Kidney (tissue), 14 donors: ENCODE data around the gene EHF. TPM values are rescaled to one million over a fixed set of nuclear protein-coding genes. Genes with fewer than 3 reads are reported as not detected.

ENCODE experiments used
- DNase-seq, 5 donors: peaks; one replicate each; pipeline ENCODE4 v3.0.0-alpha.2; 2013 to 2020
- FAIRE-seq: peaks from 2 replicates; lab custom pipeline; 2012; peaks lifted over from hg19 to GRCh38; lab: Jason Lieb, UNC
- H3K27ac ChIP-seq, 2 donors: one replicate each; pipeline ENCODE4 v1.7.0; 2013; ENCODE audit warnings: low read depth in 2 of 2, low read length in 2 of 2, inconsistent platforms in 1 of 2
- H3K27me3 ChIP-seq: one replicate; pipeline ENCODE4 v1.7.1; 2013; ENCODE audit warnings: low read length, inconsistent platforms; ENCODE audit not compliant: control insufficient read depth, insufficient read depth
- H3K36me3 ChIP-seq, 3 donors: one replicate each; pipeline versions ENCODE4 v1.7.0 to v1.7.1; 2013; ENCODE audit warnings: low read length in 3 of 3, control low read depth in 1 of 3, inconsistent platforms in 1 of 3; ENCODE audit not compliant: insufficient read depth in 3 of 3, control insufficient read depth in 2 of 3
- H3K4me1 ChIP-seq, 3 donors: one replicate each; pipeline versions ENCODE4 v1.7.0 to v1.7.1; 2013; ENCODE audit warnings: low read length in 3 of 3, inconsistent platforms in 1 of 3, low read depth in 1 of 3; ENCODE audit not compliant: control insufficient read depth in 2 of 3, insufficient read depth in 2 of 3
- H3K4me3 ChIP-seq, 3 donors: one replicate each; pipeline versions ENCODE4 v1.7.0 to v1.8.1; 2013; ENCODE audit warnings: low read length in 3 of 3, control low read depth in 1 of 3, inconsistent platforms in 1 of 3
- H3K9ac ChIP-seq, 3 donors: one replicate each; pipeline versions ENCODE4 v1.7.0 to v1.7.1; 2013; ENCODE audit warnings: low read length in 3 of 3, control low read depth in 1 of 3, inconsistent platforms in 1 of 3
- H3K9me3 ChIP-seq, 3 donors: one replicate each; pipeline versions ENCODE4 v1.7.0 to v1.7.1; 2013; ENCODE audit warnings: low read length in 3 of 3, control low read depth in 1 of 3, inconsistent platforms in 1 of 3; ENCODE audit not compliant: control insufficient read depth in 2 of 3, insufficient read depth in 1 of 3
- CTCF ChIP-seq: IDR thresholded peaks from 3 replicates; pipeline ENCODE4 v1.5.1; 2012; ENCODE audit warnings: mild to moderate bottlenecking, moderate library complexity, borderline replicate concordance; ENCODE audit not compliant: insufficient read depth; ENCODE audit errors: extremely low read depth
- intact Hi-C: fragments of 100-400 bp; cut with DNase I; formaldehyde crosslinking; loops from one replicate; pipeline ENCODE4 v1.11.1; 2022
- polyA plus RNA-seq: library from polyadenylated mRNA; stranded (reverse); fragments of 350-450 nt; fragmentation: Illumina TruSeq; extraction: RNeasy Lipid Tissue Mini Kit (QIAGEN cat#74804); gene quantifications from one replicate; pipeline ENCODE4 v1.2.3, GENCODE V29; 2014; ENCODE audit warnings: low read depth, low replicate concordance; ENCODE audit not compliant: insufficient read depth
- total RNA-seq: library from RNA; stranded (reverse); fragmentation: NEBNext Ultra II Directional; extraction: Animal tissue kit (Norgen Biotek cat#: 25700); gene quantifications from one replicate; pipeline ENCODE4 v1.2.1, GENCODE V29; 2021
- donor health status: control.
- donor health status: control.
- donor health status: control.
- donor health status: control.
- donor health status: control.
- donor health status: DM: yes; HTN: yes; CAD: no.
- donor health status: Normal renal cell carcinoma (clear cell type).

Gene EHF
- total and polyA plus RNA-seq, 2 donors from 2014 or later = 4.7 to 65.5 TPM

DNA sequence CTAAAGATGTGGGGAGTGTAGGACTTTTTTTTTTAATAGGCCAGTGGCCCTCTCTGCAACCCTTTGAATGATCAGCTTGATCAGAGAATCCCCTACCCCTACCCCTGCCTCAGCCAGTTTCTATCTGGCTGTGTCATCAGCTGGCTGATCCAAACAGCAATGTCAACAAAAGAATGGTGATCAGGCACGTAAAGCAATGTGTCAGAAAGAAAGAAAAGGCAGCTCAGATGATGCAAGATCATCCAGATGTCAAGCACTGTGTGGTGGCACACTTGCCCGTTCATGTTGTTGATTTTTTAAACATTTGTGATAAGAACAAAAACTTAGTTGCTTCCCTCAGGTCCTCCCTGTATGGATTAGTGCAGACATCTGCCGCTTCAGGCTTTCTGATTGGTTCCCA, 26.3 kb upstream of the EHF start:
- TF ChIP-seq CTCF = no peak
- Histone ChIP-seq H3K27me3 (no peaks in the 10 kb centered on the region), H3K27ac (no peak overlapping the region), H3K9ac (no peak overlapping the region), H3K4me1 (no peaks in the 10 kb centered on the region), H3K36me3 (no peaks in the 10 kb centered on the region), H3K4me3 (no peak overlapping the region), H3K9me3 (no peaks in the 10 kb centered on the region)
- FAIRE-seq (no peak), DNase-seq (no peak)
- intact Hi-C loops = no loop called here

GRCh38 chr11:34595391-34595790, 25.5 kb upstream of the EHF start:
- intact Hi-C loops = no loop called here

DNA sequence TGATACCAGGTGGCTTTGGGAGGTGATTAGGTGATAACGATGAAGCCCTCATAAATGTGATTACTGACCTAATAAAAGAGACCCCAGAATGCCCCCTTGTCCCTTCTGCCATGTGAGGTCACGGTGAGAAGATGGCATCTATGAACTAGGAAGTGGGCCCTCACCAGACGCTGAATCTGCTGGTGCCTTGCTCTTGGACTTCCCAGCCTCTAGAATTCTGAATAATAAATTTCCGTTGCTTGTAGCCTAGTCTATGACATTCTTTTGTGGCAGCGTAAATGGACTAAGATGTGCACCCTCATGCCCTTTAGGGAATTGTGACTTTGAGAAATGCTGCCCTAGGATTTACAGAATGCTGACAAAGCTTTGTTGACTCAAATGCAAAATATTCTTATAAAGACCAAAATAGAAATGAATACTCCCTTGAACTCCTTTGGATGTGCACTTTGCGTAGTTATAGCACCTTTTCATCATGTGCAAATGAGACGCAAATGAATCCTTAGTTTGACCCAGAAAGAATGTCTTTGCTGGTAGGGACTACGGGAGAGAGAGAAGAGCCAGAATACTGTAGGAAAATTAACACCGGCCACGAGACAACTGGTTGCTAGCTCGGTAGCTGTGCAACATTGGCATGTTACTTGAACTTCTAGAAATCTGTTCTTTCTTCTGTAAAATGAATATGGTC, 24.8 kb upstream of the EHF start:
- no peaks in the 10 kb centered on the region for H3K36me3 ChIP-seq
- no peak for DNase-seq
- no peaks in the 10 kb centered on the region for H3K27me3 ChIP-seq
- H3K9me3 ChIP-seq = no peaks in the 10 kb centered on the region
- no peak for TF ChIP-seq CTCF
- H3K27ac ChIP-seq = no peak overlapping the region
- FAIRE-seq = no peak
- H3K9ac ChIP-seq = no peak overlapping the region
- intact Hi-C loops = no loop called here
- H3K4me3 ChIP-seq = no peak overlapping the region
- peaks cover 0 to 11% (median 9%) of the 10 kb centered on the region in 3 donors for H3K4me1 ChIP-seq

More at GRCh38 chr11:34595391-34595790, 25.5 kb upstream of the EHF start:
- no peaks in the 10 kb centered on the region for H3K9me3 ChIP-seq
- no peaks in the 10 kb centered on the region for H3K36me3 ChIP-seq
- H3K27me3 ChIP-seq = no peaks in the 10 kb centered on the region
- H3K9ac ChIP-seq = no peak overlapping the region
- DNase-seq (no peak), FAIRE-seq (no peak)
- H3K4me1 ChIP-seq = peaks cover 0 to 4% (median 3%) of the 10 kb centered on the region in 3 donors
- H3K4me3 ChIP-seq = no peak overlapping the region
- TF ChIP-seq CTCF = no peak
- H3K27ac ChIP-seq = no peak overlapping the region

- Histone ChIP-seq H3K36me3 (no peaks in the 10 kb centered on the region), H3K4me1 (peaks cover 0 to 28% (median 13%) of the 10 kb centered on the region in 3 donors), H3K4me3 (no peak overlapping the region), H3K27ac (peak overlapping the region; percentile 19 to 48), H3K27me3 (no peaks in the 10 kb centered on the region), H3K9ac (no peak overlapping the region), H3K9me3 (no peaks in the 10 kb centered on the region)
- FAIRE-seq (no peak), DNase-seq (no peak)
- TF ChIP-seq CTCF = no peak
- intact Hi-C loops = no loop called here
Observed at GRCh38 chr11:34599406-34599945, 21.4 kb upstream of the EHF start.
